HG02623 (cell line): ENCODE data around the gene PEX11G.
"Not testable (repeated sequence)": the region's sequence is repeated elsewhere in the genome, so short reads cannot be mapped to it uniquely, and the experiment has no call there.

Source experiments
- ATAC-seq: cut with Tn5 transposase; IDR thresholded peaks from one replicate; pipeline ENCODE4 v1.9.1; 2021; ENCODE audit warnings: moderate library complexity; ENCODE audit not compliant: unreplicated experiment

The PEX11G gene

GRCh38 chr19:7441468-7442146 is 47.2 kb downstream of the PEX11G start:
- ATAC-seq, result no peak

- no peak for ATAC-seq
Observed at GRCh38 chr19:7440188-7440975, 48.5 kb downstream of the PEX11G start.

GRCh38 chr19:7435586-7435985 is 53.2 kb downstream of the PEX11G start:
- ATAC-seq, result no peak

- ATAC-seq, result no peak
Observed at GRCh38 chr19:7434391-7434790, 54.4 kb downstream of the PEX11G start.

GRCh38 chr19:7433456-7433855 is 55.4 kb downstream of the PEX11G start:
- ATAC-seq, result not testable (repeated sequence)

GRCh38 chr19:7429638-7430282 is 59.1 kb downstream of the PEX11G start:
- ATAC-seq, result no peak

GRCh38 chr19:7428651-7429113 is 60.2 kb downstream of the PEX11G start:
- no peak for ATAC-seq

GRCh38 chr19:7427944-7428343 is 60.9 kb downstream of the PEX11G start:
- ATAC-seq, result no peak

- ATAC-seq, result no peak
Observed at GRCh38 chr19:7426986-7427385, 61.8 kb downstream of the PEX11G start.
